HepG2 (cell line): ENCODE results near the gene UNC5C. TPM values are rescaled to one million over a fixed set of nuclear protein-coding genes. Genes with fewer than 3 reads are reported as not detected.

Experiments
- ATAC-seq: fragments of 200-7000 bp; cut with Tn5 transposase; 3 replicates; pipeline ENCODE4 v1.9.1; 2020; ENCODE audit warnings: mild to moderate bottlenecking, moderate library complexity
- BruUV-seq: library from RNA; stranded (reverse); fragments of 400-500 nt; replicated peaks from 2 replicates; lab custom pipeline; 2021; lab: Mats Ljungman, UMichigan
- CTCF ChIA-PET: fragments of 300-600 bp; formaldehyde crosslinking; extraction: SDS; loops from one replicate; lab custom pipeline; 2021; ENCODE audit warnings: low total read pairs, inconsistent platforms, low intra/inter-chr PET ratio; lab: Yijun Ruan, JAX
- POLR2A ChIA-PET: fragments of 350-600 bp; sonication (Branson Sonifier 250); formaldehyde crosslinking; loops from one replicate; lab custom pipeline; 2020; ENCODE audit warnings: antibody characterized with exemption, inconsistent platforms; lab: Yijun Ruan, JAX
- DNase-seq: peaks from one replicate; pipeline ENCODE4 v3.0.0-alpha.2; 2015; ENCODE audit warnings: low spot score
- FAIRE-seq: peaks from 3 replicates; lab custom pipeline; 2011; peaks lifted over from hg19 to GRCh38; lab: Jason Lieb, UNC
- H2AFZ ChIP-seq: one replicate; pipeline ENCODE4 v1.6.1; 2011; ENCODE audit warnings: low read length, inconsistent platforms
- H3K27ac ChIP-seq: fragments of 300-600 bp; 3 replicates; pipeline ENCODE4 v1.8.0; 2011; ENCODE audit warnings: mixed run types, mild to moderate bottlenecking, mixed read lengths, low read length, inconsistent platforms; ENCODE audit not compliant: insufficient read depth; ENCODE audit errors: extremely low read length
- H3K27me3 ChIP-seq, 2 experiments: fragments of 200-600 bp in 1 of 2; 2 replicates in 1 of 2; 3 replicates in 1 of 2; pipeline versions ENCODE4 v1.6.0 to v1.8.0; 2011; ENCODE audit warnings: low read length in 2 of 2, mild to moderate bottlenecking in 2 of 2, moderate library complexity in 2 of 2, inconsistent platforms in 1 of 2; ENCODE audit not compliant: insufficient read depth in 2 of 2, control insufficient read depth in 1 of 2
- H3K36me3 ChIP-seq, 2 experiments: fragments of 200-600 bp in 1 of 2; replicated peaks in 1 of 2; 2 replicates in 1 of 2; 3 replicates in 1 of 2; pipeline versions ENCODE4 v1.5.1 to v1.8.0; 2011; ENCODE audit warnings: low read length in 2 of 2, inconsistent platforms in 1 of 2; ENCODE audit not compliant: insufficient read depth in 2 of 2, control insufficient read depth in 1 of 2
- H3K4me1 ChIP-seq: 2 replicates; pipeline ENCODE4 v1.5.1; 2012; ENCODE audit warnings: low read length, inconsistent platforms; ENCODE audit not compliant: insufficient read depth
- H3K4me2 ChIP-seq: 2 replicates; pipeline ENCODE4 v1.6.0; 2011; ENCODE audit warnings: low read depth, low read length, inconsistent platforms
- H3K4me3 ChIP-seq, 3 experiments: fragments of 200-600 bp in 1 of 3; sonication (generic), shearing (Covaris generic) in 1 of 3; replicated peaks in 1 of 3; 2 replicates each; pipeline ENCODE4 v1.5.1; 2011 to 2016; ENCODE audit warnings: low read length in 3 of 3, inconsistent platforms in 2 of 3, low read depth in 2 of 3, mild to moderate bottlenecking in 2 of 3, control low read depth in 1 of 3, mixed read lengths in 1 of 3; ENCODE audit not compliant: insufficient read depth in 1 of 3
- H3K79me2 ChIP-seq: one replicate; pipeline ENCODE4 v1.6.1; 2011; ENCODE audit warnings: low read length, inconsistent platforms; ENCODE audit not compliant: insufficient read depth
- H3K9ac ChIP-seq: 2 replicates; pipeline ENCODE4 v1.6.0; 2011; ENCODE audit warnings: mild to moderate bottlenecking, low read depth, low read length, inconsistent platforms; ENCODE audit not compliant: insufficient read depth
- H3K9me3 ChIP-seq: 2 replicates; pipeline ENCODE4 v1.5.1; 2012; ENCODE audit warnings: mild to moderate bottlenecking, low read length
- H4K20me1 ChIP-seq: 2 replicates; pipeline ENCODE4 v1.6.0; 2011; ENCODE audit warnings: inconsistent platforms, mild to moderate bottlenecking, low read length, moderate library complexity; ENCODE audit not compliant: insufficient read depth
- CERS6 ChIP-seq: sonication (generic); formaldehyde crosslinking; IDR thresholded peaks from 2 replicates; pipeline ENCODE4 v1.5.0; 2020; ENCODE audit warnings: missing genetic modification reagents
- RELA ChIP-seq: sonication (generic); formaldehyde crosslinking; IDR thresholded peaks from 2 replicates; pipeline ENCODE4 v1.4.0; 2020; ENCODE audit warnings: missing genetic modification reagents
- ZNF142 ChIP-seq: sonication (generic); formaldehyde crosslinking; IDR thresholded peaks from 2 replicates; pipeline ENCODE4 v1.4.0; 2020; ENCODE audit warnings: missing genetic modification reagents
- ZNF768 ChIP-seq: sonication (generic); formaldehyde crosslinking; IDR thresholded peaks from 2 replicates; pipeline ENCODE4 v1.4.0; 2020; ENCODE audit warnings: missing genetic modification reagents
- ZSCAN31 ChIP-seq: sonication (generic); formaldehyde crosslinking; IDR thresholded peaks from 2 replicates; pipeline ENCODE4 v1.5.0; 2020; ENCODE audit warnings: low read depth, mild to moderate bottlenecking, missing genetic modification reagents
- WGBS: methylation state at CpG from one replicate; pipeline ENCODE4 v1.1.6; 2017; ENCODE audit warnings: low lambda C conversion rate; 5-methylcytosine and 5-hydroxymethylcytosine counted together
- in situ Hi-C: cut with HindIII; loops from 2 replicates; pipeline ENCODE4 v1.10.0; 2017; ENCODE audit warnings: low pct_unique_long_range_greater_than_20kb; ENCODE audit not compliant: extremely low pct_ligation_motif_present
- intact Hi-C: fragments of 100-400 bp; cut with micrococcal nuclease; formaldehyde crosslinking; loops from one replicate; pipeline ENCODE4 v1.10.0; 2022; ENCODE audit not compliant: unreplicated experiment
- polyA plus RNA-seq, 8 experiments: library from polyadenylated mRNA; depleted of rRNA in 3 of 8; stranded (reverse) in 7 of 8; unstranded in 1 of 8; fragments of >200 nt; fragmentation: Illumina TruSeq in 4 of 8; extraction: Trizol in 4 of 8; gene quantifications; 2 replicates each; pipeline versions ENCODE4 v1.2.1 to v1.2.3, GENCODE V29; 2011 to 2016; ENCODE audit warnings: low read depth in 4 of 8, missing spikeins in 1 of 8, mixed read lengths in 1 of 8; ENCODE audit not compliant: insufficient read depth in 1 of 8
- total RNA-seq, 5 experiments: library from RNA; depleted of rRNA; stranded (reverse); fragments of >200 nt; fragmentation: Illumina TruSeq; extraction: Trizol; gene quantifications; 2 replicates each; pipeline ENCODE4 v1.2.3, GENCODE V29; 2016; ENCODE audit warnings: low read depth in 1 of 5

Gene UNC5C
- total and polyA plus RNA-seq, 2 of the 13 experiments (the other 11 are each of a cell fraction or from before 2014, with no cell fraction given): not detected

GRCh38 chr4:95343235-95343634 is 205.5 kb downstream of the UNC5C start:
- BruUV-seq: no TSS peak
- intact Hi-C loops (no loop called here), in situ Hi-C loops (no loop called here)
- Histone ChIP-seq H3K27ac (no peak overlapping the region), H3K9ac (no peak overlapping the region), H3K4me2 (no peak overlapping the region), H3K9me3 (peaks cover 14% of the 10 kb centered on the region; the same call in 1 of the 2 replicates), H3K79me2 (no peaks in the 10 kb centered on the region), H3K4me1 (no peaks in the 10 kb centered on the region), H2AFZ (no peak overlapping the region), H3K36me3 (no peaks in the 10 kb centered on the region), H4K20me1 (no peaks in the 10 kb centered on the region), H3K4me3 (no peak overlapping the region), H3K27me3 (no peaks in the 10 kb centered on the region)
- FAIRE-seq: no peak
- CTCF ChIA-PET: no interaction called here
- TF ChIP-seq ZNF142 (CRISPR knock-in tag): no peak
- TF ChIP-seq CERS6 (CRISPR knock-in tag): no peak
- TF ChIP-seq RELA (CRISPR knock-in tag): no peak
- TF ChIP-seq ZNF768: no peak
- no peak for TF ChIP-seq ZSCAN31 (CRISPR knock-in tag)
- DNase-seq: no peak
- 36% methylated on average over 1 of the region's 1 CpG for WGBS
- POLR2A ChIA-PET: no interaction called here
- no peak for ATAC-seq
